Activated T-helper 1 cell treated with anti-CD3 and anti-CD28 coated beads, Interleukin-12 subunit alpha, Interleukin-12 subunit beta, Interleukin-2, Interleukin-4 antibody, amounts not matched to agents 30 ng/mL and 10 ng/mL and 1 ng/mL, durations not matched to agents 14 hours and 24 hours and 36 hours (primary cell): Measurements from ENCODE around the gene HADHA. TPM values are rescaled to one million over a fixed set of nuclear protein-coding genes. Genes with fewer than 3 reads are reported as not detected.

Source experiments
- DNase-seq: peaks from one replicate; pipeline ENCODE4 v3.0.0; 2021; ENCODE audit warnings: low spot score
- H3K27ac Mint-ChIP-seq: one replicate; pipeline ENCODE4 v1.8.0; 2021; ENCODE audit warnings: mild to moderate bottlenecking, mixed read lengths
- H3K27me3 Mint-ChIP-seq: one replicate; pipeline ENCODE4 v1.8.0; 2022; ENCODE audit warnings: mild to moderate bottlenecking, moderate library complexity, mixed read lengths; ENCODE audit not compliant: insufficient read depth
- H3K36me3 Mint-ChIP-seq: one replicate; pipeline ENCODE4 v1.8.0; 2021; ENCODE audit warnings: low read depth, mixed read lengths
- H3K4me1 Mint-ChIP-seq: one replicate; pipeline ENCODE4 v1.8.0; 2021; ENCODE audit warnings: low read depth, mixed read lengths
- H3K4me3 Mint-ChIP-seq: one replicate; pipeline ENCODE4 v1.8.0; 2021; ENCODE audit warnings: mild to moderate bottlenecking, moderate library complexity, mixed read lengths
- H3K9me3 Mint-ChIP-seq: one replicate; pipeline ENCODE4 v1.8.0; 2021; ENCODE audit warnings: mixed read lengths
- intact Hi-C: fragments of 100-400 bp; cut with micrococcal nuclease; formaldehyde crosslinking; loops from one replicate; pipeline ENCODE4 v1.15.1; 2024
- total RNA-seq: library from RNA; stranded (reverse); gene quantifications from 2 replicates; pipeline ENCODE4 v1.2.3, GENCODE V29; 2022

HADHA gene
- total RNA-seq: 96.8 and 99.9 TPM in 2 replicates

DNA sequence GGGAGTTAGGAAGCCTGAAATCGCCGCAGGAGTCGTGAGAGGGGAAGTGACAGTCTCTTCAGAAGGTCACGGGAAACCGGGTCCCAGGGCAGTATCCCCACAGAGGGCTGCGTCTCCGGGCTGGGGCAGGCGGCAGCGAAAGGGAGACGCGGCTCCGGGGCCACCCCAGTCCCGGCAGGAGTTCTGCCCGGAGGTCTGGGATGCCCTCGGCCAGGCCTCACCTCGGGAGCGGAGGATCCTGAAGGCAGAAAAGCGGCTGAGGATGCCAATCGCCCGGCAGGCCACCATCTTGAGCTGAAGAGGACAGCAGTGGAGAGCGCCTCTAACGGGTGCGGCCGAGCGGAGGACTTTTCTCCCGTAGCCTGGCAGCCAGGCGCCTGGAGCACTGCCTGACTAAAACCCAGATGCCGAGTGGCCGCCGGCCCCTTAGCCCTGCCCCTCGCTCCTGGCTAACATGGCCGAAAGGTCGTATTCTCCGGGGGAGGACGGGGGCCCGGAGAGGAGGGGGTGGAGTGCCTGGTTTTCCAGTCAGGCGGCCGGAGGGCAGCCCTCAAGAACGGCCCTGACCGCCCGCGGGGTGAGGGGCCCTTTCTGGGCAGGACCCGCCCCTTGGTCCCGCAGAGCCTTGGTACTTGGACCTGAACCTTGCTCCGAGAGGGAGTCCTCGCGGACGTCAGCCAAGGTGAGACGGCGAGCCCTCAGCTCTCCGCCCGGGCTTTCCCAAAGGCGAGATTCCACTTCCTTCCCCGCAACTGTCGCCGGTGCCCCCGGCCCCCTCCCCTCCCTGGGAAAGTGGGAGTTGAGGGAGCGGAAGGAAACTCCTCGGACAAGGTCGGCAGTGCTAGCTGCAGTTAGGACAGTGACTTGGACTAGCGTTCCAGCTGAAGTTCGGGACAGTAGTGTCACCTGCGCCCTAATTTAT, at the start of gene HADHA, which contains the start of gene HADHB:
Gene HADHA (minus strand): TSS at position 324 of the 922 bp plus-strand sequence. CDS start 36 bp downstream, at position 288.
Gene HADHB (plus strand): TSS at position 631 of the 922 bp plus-strand sequence. CDS start 9,316 bp downstream, outside the sequence.
- Mint-ChIP-seq H3K36me3 (peaks cover 10% of the 10 kb centered on the region), H3K27ac (peak within 1 kb of the TSS; percentile 96), H3K4me1 (peaks cover 44% of the 10 kb centered on the region), H3K4me3 (peak within 1 kb of the TSS; percentile 98), H3K27me3 (peaks cover 8% of the 10 kb centered on the region), H3K9me3 (no peaks in the 10 kb centered on the region)
- intact Hi-C loops: loop anchor here (1.0 to 10.0 kb wide), 11 partner anchors 54 to 973 kb away; partner anchors contain the start of genes ASXL2, CAD, CENPA and DRC1
- peak; percentile 76 for DNase-seq

DNA sequence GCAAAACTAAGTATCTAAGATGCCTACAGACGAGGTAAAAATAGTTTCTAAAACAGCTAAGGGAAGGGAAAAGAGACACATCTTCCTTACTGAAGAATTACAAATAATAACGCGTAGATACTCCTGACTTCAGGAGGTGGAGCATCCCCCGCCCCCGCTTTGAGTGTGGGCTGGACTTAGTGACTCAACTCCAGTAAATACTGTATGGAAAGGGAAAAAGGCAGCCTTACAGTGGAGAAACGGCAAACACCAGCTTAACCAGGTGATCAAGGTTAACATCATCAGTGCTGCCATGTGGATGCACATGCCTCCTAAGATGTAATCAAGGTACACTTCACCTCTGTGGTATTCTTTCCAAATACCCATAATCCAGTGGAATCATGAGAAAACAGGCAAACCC, 48.2 kb upstream of the HADHA start:
- intact Hi-C loops: no loop called here
- Mint-ChIP-seq H3K27ac (no peak overlapping the region), H3K4me3 (no peak overlapping the region)

DNA sequence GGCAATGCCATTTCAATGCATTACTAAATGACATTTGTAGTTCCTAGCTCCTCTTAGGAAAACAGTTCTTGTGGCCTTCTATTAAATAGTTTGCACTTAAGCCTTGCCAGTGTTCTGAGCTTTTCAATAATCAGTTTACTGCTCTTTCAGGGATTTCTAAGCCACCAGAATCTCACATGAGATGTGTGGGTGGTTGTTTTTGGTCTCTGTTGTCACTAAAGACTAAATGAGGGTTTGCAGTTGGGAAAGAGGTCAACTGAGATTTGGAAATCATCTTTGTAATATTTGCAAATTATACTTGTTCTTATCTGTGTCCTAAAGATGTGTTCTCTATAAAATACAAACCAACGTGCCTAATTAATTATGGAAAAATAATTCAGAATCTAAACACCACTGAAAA, 45.6 kb upstream of the HADHA start:
- Mint-ChIP-seq H3K4me3 (no peak overlapping the region), H3K27me3 (peaks cover 2% of the 10 kb centered on the region), H3K4me1 (no peaks in the 10 kb centered on the region), H3K36me3 (peaks cover 16% of the 10 kb centered on the region), H3K9me3 (no peaks in the 10 kb centered on the region), H3K27ac (no peak overlapping the region)
- no peak for DNase-seq
- intact Hi-C loops: no loop called here

More for the DNA sequence above, 48.2 kb upstream of the HADHA start:
- DNase-seq: no peak
- Mint-ChIP-seq H3K36me3 (peaks cover 8% of the 10 kb centered on the region), H3K4me1 (no peaks in the 10 kb centered on the region), H3K27me3 (peaks cover 21% of the 10 kb centered on the region), H3K9me3 (no peaks in the 10 kb centered on the region)

DNA sequence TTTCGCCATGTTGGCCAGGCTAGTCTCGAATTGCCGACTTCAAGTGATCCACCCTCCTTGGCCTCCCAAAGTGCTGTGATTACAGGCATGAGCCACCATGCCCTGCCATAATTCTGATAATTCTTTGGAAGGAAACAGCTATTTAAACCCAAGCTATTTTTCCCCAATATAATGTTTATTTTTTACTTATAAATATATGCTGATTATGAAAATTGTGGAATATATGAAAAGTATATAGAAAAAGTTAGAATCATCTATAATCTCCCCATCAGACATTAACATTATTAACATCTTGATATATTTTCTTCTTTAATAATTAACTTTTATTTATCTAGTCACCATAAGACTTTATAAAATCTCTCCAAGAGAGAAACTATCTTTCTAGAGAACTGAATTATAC, 41.5 kb upstream of the HADHA start:
- H3K9me3 Mint-ChIP-seq: no peaks in the 10 kb centered on the region
- DNase-seq: no peak

DNA sequence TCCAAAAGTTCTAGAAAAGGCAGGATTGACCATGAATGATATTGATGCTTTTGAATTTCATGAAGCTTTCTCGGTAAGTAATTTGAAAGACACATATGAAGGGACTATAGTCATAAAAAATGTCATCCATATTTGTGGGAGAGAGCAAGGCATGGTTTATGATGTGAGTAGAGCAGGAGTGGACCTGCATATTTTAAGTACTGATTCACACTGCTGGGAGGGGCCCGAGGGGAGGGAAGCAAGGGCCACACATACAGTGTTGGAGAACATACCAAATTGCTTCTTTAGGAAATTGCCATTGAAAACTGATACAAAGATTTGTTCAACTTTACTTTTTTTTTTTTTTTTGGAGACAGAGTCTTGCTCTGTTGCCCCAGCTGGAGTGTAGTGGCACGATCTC, 39.7 kb upstream of the HADHA start:
- H3K4me3 Mint-ChIP-seq: no peak overlapping the region
- H3K4me1 Mint-ChIP-seq: no peaks in the 10 kb centered on the region
- H3K27me3 Mint-ChIP-seq: no peaks in the 10 kb centered on the region
- no peak for DNase-seq
- intact Hi-C loops: no loop called here
- H3K36me3 Mint-ChIP-seq: peaks cover 33% of the 10 kb centered on the region
- H3K9me3 Mint-ChIP-seq: no peaks in the 10 kb centered on the region
- H3K27ac Mint-ChIP-seq: no peak overlapping the region

More for the DNA sequence above, 41.5 kb upstream of the HADHA start:
- Mint-ChIP-seq H3K4me1 (no peaks in the 10 kb centered on the region), H3K27ac (no peak overlapping the region), H3K4me3 (no peak overlapping the region), H3K27me3 (no peaks in the 10 kb centered on the region), H3K36me3 (peaks cover 30% of the 10 kb centered on the region)
- intact Hi-C loops: no loop called here

DNA sequence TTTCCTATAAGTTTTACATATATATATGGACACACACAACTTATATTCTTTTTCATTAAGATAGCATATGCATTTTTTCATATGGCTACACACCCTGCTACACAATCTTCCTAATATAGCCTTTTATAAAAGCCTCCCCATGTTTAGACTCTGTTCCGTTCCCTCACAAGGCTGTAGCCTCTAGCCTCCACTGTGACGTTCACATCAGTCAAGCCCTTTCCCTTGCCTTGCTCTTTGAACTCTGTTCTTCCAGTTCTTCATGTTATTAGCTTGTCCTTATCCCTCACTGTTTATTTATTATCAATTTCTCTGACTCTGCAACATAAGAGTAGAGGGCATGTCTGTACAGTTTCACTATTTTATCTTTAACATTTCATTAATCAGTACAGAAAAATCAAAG, 39.2 kb upstream of the HADHA start:
- no peaks in the 10 kb centered on the region for H3K9me3 Mint-ChIP-seq
- no peaks in the 10 kb centered on the region for H3K4me1 Mint-ChIP-seq
- no peak for DNase-seq
- H3K27ac Mint-ChIP-seq: no peak overlapping the region
- H3K36me3 Mint-ChIP-seq: peaks cover 39% of the 10 kb centered on the region
- intact Hi-C loops: no loop called here
- no peaks in the 10 kb centered on the region for H3K27me3 Mint-ChIP-seq
- no peak overlapping the region for H3K4me3 Mint-ChIP-seq

DNA sequence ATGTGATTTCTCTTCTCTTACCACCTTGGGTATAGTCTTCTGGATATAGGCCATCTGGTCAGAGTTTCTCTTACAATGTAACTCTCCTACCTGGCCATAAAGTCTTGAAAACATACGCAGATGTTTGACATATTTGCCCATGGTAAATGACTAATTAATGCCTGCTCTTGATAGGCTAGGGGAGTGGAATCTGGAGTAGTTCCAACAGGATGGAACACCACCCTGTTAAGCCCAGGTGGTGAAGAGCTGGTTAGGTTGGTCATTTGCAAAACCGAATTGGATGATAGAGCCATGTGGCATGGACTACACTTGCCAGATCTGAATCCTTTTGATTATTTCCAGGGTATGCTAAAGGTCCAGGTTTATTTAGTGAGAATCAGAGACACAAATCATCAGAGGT, 36.8 kb upstream of the HADHA start:
- Mint-ChIP-seq H3K27me3 (no peaks in the 10 kb centered on the region), H3K9me3 (no peaks in the 10 kb centered on the region), H3K4me1 (no peaks in the 10 kb centered on the region), H3K4me3 (no peak overlapping the region), H3K36me3 (peaks cover 36% of the 10 kb centered on the region), H3K27ac (no peak overlapping the region)
- no peak for DNase-seq
- intact Hi-C loops: no loop called here

DNA sequence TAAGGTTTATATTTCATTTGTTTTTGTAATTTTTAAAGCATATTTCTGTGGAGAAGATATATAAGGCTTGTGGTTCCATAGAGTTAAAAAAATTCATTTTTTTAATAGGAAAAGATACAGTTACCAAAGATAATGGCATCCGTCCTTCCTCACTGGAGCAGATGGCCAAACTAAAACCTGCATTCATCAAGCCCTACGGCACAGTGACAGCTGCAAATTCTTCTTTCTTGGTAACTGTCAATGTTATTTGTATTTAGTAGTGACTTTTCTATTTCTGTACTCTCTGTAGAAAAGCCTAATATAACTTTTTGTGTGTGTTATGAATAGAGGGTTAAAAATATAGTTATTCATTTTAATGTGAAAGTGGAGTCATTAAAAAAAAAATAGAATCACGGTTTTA, 35.5 kb upstream of the HADHA start:
- intact Hi-C loops: no loop called here
- Mint-ChIP-seq H3K36me3 (peaks cover 33% of the 10 kb centered on the region), H3K4me3 (no peak overlapping the region), H3K27me3 (no peaks in the 10 kb centered on the region), H3K27ac (no peak overlapping the region), H3K4me1 (no peaks in the 10 kb centered on the region), H3K9me3 (no peaks in the 10 kb centered on the region)
- DNase-seq: no peak

DNA sequence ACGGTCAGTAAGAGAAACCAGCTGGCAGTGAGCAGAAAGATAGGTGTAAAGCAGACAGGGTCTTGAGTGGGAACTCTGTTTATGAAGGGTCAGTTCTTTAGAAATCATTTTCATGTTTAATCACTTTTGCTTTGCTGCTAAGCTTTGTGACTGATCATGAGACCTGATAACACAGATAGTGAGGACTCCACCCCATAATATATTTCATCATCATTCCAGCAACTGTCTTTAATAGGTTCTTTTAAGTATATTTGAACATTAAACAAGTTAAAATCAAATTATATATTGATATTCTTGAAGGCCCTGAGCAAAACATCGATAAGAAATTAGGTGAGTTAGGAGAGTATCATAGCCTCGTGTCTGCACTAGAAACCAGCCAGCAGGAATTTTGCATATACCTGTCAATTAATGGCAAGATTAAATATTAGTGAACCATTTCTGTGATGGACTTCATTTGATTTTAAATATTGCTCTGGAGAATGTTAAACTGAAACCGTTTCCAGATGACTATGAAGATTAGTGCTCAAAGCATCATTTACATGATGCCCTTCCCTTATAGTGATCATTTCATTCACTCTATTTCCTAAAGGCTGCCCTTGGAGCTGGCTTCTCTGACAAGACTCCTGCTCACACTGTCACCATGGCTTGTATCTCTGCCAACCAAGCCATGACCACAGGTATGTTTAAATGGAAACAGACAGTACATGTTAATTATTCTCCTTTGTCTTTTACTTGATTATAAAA, 32.2 kb upstream of the HADHA start:
- Mint-ChIP-seq H3K36me3 (peaks cover 28% of the 10 kb centered on the region), H3K4me1 (peaks cover 5% of the 10 kb centered on the region)
- intact Hi-C loops: no loop called here

DNA sequence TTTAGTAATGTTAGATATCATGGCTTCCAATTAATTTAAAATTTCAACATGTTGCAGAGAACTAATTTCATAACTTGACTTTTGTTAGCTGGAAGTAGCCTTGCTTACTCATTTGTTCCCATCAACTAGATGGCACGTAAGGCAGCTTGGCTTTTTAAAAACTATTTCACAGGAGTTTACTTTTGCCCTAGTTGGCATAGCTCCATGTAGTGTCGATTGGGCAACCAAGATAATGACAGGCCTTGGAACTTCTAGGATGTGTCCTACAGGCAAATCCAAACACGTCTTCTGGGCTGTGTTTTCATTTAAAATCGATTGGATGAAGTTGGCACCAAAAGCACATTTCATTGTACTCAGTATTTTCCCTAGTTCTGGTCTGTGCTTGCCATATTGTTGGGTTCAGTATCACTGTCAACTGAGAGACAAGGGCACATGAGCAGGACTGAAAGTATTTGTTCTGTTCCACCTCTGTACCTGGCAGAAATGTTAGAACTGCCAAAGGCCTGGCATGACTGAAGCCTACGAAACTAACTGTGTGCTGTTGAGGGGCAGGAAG, 29.7 kb upstream of the HADHA start:
- DNase-seq: no peak
- Mint-ChIP-seq H3K9me3 (no peaks in the 10 kb centered on the region), H3K27ac (no peak overlapping the region), H3K4me3 (no peak overlapping the region), H3K36me3 (peaks cover 18% of the 10 kb centered on the region), H3K27me3 (no peaks in the 10 kb centered on the region), H3K4me1 (peaks cover 11% of the 10 kb centered on the region)
- intact Hi-C loops: no loop called here

More for the DNA sequence above, 32.2 kb upstream of the HADHA start:
- Mint-ChIP-seq H3K9me3 (no peaks in the 10 kb centered on the region), H3K27ac (no peak overlapping the region), H3K27me3 (no peaks in the 10 kb centered on the region), H3K4me3 (no peak overlapping the region)
- no peak for DNase-seq

DNA sequence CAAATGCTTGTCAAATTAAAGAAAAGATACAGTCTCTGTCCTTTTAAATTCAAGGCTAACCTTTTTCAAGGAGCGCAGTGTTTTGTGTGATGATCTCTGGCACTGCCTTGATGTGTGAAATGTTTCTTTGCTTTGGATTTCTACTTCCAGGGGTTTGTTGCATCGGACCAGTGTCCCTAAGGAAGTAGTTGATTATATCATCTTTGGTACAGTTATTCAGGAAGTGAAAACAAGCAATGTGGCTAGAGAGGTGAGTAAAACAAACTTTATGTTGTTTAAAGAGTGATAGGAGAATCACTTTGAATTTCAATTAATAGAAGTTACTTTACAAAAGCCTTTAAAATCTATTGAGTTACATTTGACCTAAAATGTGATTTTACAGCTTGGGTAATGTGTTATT, 29.1 kb upstream of the HADHA start:
- Mint-ChIP-seq H3K4me3 (no peak overlapping the region), H3K4me1 (peaks cover 11% of the 10 kb centered on the region), H3K27me3 (no peaks in the 10 kb centered on the region), H3K36me3 (peaks cover 13% of the 10 kb centered on the region), H3K9me3 (no peaks in the 10 kb centered on the region), H3K27ac (no peak overlapping the region)
- intact Hi-C loops: no loop called here
- no peak for DNase-seq

DNA sequence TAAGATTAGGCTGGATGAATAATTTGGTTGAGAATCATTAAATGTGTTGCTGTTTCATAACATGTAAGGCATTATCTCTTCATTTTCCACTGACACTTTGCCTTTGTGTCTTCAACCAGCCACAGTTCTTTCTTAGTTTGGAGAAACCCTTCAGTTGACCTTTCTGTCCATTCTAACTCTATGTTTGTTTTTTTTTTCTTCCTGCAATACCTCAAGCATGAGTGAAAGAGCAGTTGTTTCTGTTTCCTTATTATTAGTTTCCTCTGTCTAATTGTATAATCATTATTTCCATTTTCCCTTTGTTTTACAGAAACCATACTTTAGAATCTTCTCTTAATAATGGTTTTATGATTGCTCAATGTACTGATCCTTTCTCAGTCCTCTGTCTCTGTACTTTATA, 25.9 kb upstream of the HADHA start:
- DNase-seq: no peak
- Mint-ChIP-seq H3K9me3 (no peaks in the 10 kb centered on the region), H3K27ac (peak overlapping the region; percentile 2), H3K27me3 (no peaks in the 10 kb centered on the region), H3K4me3 (no peak overlapping the region), H3K4me1 (peaks cover 11% of the 10 kb centered on the region), H3K36me3 (peaks cover 13% of the 10 kb centered on the region)
- intact Hi-C loops: no loop called here
